HG02759 (cell line): ENCODE data around the gene ABI3BP.

Experiments
- ATAC-seq: cut with Tn5 transposase; IDR thresholded peaks from one replicate; pipeline ENCODE4 v1.9.1; 2021; ENCODE audit warnings: mild to moderate bottlenecking, moderate library complexity; ENCODE audit not compliant: unreplicated experiment

Gene ABI3BP

GRCh38 chr3:100702980-100703345, 290.3 kb downstream of the ABI3BP start:
- no peak for ATAC-seq

- no peak for ATAC-seq
Measured at GRCh38 chr3:100702082-100702979, 290.9 kb downstream of the ABI3BP start.

GRCh38 chr3:100700708-100701107, 292.5 kb downstream of the ABI3BP start:
- ATAC-seq: no peak
